ENCODE measurements around the gene RECK.
"Not testable (repeated sequence)": the region's sequence is repeated elsewhere in the genome, so short reads cannot be mapped to it uniquely, and the experiment has no call there.

Gene RECK, protein sequence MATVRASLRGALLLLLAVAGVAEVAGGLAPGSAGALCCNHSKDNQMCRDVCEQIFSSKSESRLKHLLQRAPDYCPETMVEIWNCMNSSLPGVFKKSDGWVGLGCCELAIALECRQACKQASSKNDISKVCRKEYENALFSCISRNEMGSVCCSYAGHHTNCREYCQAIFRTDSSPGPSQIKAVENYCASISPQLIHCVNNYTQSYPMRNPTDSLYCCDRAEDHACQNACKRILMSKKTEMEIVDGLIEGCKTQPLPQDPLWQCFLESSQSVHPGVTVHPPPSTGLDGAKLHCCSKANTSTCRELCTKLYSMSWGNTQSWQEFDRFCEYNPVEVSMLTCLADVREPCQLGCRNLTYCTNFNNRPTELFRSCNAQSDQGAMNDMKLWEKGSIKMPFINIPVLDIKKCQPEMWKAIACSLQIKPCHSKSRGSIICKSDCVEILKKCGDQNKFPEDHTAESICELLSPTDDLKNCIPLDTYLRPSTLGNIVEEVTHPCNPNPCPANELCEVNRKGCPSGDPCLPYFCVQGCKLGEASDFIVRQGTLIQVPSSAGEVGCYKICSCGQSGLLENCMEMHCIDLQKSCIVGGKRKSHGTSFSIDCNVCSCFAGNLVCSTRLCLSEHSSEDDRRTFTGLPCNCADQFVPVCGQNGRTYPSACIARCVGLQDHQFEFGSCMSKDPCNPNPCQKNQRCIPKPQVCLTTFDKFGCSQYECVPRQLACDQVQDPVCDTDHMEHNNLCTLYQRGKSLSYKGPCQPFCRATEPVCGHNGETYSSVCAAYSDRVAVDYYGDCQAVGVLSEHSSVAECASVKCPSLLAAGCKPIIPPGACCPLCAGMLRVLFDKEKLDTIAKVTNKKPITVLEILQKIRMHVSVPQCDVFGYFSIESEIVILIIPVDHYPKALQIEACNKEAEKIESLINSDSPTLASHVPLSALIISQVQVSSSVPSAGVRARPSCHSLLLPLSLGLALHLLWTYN

GRCh38 chr9:36036780-36037548, at the start of gene RECK:
Gene RECK (plus strand): TSS chr9:36036913. CDS start chr9:36036999, 86 bp downstream.
- peak; percentile 28 for DNase-seq

DNA sequence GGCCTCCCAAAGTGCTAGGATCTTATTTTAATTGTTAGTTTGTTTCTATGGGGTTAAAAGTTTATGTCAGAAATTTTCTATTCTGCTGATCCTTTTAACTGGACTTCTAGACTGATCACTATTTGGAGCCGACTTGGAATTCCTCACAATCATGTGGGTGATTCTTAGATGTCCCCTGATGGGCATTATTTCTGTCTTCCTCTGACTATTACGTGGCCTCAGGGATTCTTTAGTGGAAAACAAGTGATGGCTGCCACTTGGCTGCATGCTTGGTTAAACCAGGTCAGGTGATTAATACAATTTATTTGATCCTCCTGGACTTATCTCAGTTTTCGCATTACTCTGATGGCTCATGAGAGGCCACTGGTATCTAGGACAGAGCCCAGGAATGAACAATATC, 46.6 kb upstream of the RECK start:
- DNase-seq, result no peak

GRCh38 chr9:35993136-35993535, 43.6 kb upstream of the RECK start:
- not testable (repeated sequence) for DNase-seq

- no peak for DNase-seq
Measured at GRCh38 chr9:35993976-35994720, 42.6 kb upstream of the RECK start.

DNA sequence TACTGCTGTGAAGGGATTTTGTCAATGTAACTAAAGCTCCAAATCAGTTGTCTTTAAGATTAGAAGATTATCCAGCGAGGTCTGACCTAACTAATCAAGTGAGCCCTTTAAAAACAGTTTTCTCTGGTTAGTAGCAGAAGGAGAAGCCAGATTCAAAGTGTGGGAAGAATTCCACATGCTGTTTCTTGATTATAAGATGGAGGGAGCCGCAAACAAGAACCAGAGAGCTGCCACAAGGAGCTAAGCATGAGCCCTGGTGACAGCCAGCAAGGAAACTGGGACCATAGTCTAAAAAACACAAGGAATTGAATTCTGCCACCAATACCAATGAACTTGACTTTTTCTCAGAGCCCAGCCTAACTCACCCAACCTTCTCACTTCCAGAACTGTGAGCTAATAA, 41.8 kb upstream of the RECK start:
- no peak for DNase-seq

GRCh38 chr9:35996358-35996970, 40.2 kb upstream of the RECK start:
- DNase-seq, result no peak

- not testable (repeated sequence) for DNase-seq
Measured at GRCh38 chr9:35997016-35997415, 39.7 kb upstream of the RECK start.

DNA sequence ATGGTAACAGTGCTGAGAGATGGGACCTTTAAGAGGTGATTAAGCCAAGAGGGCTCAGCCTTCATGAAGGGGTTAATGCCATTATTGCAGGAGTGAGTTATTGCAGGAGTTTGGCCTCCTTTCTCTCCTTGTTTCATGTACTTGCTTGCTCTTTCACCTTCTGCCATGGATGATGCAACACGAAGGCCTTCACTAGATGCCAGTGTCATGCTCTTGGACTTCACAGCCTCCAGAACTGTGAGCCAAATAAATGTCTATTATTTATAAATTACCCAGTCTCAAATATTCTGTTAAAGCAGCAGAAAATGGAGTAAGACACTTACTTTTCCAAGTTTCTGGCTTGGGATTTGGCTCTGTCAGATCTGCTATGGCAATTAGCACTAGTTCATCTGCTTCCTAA, 38.4 kb upstream of the RECK start:
- no peak for DNase-seq

GRCh38 chr9:36005891-36006290, 30.8 kb upstream of the RECK start:
- DNase-seq, result no peak

DNA sequence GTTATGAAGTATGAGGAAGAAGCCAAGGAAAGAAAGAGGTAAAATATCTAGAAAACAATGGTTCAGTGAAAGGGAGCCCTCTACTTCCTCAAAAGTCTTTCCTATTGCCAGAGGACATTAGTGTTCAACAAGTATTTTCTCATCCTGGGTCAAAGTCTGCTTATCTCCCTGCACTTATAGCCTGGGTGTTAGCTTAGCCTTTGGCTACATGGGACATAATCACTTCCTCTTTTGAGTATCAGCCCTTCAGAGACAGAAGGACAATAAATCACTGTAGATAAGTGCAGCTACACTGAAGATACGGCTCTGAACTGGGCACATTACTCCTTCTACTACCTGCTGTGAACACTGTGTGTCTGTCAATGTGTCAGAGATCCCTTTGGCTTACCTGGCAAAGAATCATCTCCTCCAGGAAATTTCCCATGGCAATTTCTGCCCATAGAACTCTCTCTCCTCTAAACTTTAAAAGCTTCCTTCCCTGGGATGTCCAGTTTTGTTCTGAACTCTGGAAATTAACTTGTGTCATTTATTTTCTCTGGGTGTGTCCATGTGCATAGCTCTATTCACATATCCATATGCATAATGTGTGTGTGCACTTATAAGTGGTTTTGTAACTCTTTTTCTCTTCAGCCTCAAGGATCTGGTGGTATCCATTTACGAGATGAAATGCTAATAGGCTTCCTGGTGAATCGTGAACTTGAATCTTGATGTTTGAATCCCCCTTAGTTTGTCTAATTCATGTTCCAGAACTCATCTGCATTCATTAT, 30.0 kb upstream of the RECK start:
- DNase-seq, result no peak

DNA sequence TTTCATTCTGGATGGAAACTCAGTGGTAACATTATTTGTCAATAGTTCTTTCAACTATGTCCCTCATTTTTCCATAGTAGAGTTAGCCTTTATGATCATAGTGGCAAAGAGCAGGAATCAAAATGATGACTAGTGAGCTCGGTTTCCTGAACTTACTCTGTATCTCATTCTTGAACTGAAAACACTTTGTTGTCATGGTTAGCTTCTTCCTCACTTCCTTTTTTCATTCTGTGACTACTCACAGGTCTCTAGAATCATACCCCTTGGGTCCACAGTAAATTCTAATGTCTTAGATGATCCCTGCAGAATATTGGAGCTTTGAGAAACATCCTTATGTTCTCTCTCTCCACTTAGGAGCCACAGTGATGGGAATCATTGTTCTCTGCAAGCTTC, 29.4 kb upstream of the RECK start:
- DNase-seq, result no peak

DNA sequence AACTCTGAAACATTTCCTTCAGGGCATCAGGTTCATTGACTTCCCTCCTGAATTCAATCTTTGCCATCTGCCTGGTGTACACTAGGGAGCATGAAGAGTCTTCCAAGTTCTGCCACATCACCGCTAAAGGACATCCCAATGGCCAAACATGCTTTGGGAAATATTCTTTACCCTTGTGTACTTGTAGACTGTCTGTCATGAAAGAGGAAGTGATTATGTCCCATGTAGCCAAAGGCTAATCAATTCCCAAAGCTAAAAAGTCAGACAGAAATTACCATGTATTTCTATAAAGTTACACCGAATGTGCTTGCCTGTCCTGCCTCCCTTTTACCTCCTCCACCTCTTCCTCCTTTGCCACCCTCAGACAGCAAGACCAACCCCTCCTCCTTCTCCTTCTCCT, 28.9 kb upstream of the RECK start:
- no peak for DNase-seq

- peak; percentile 42 for DNase-seq
Measured at GRCh38 chr9:36008774-36009300, 27.9 kb upstream of the RECK start.

DNA sequence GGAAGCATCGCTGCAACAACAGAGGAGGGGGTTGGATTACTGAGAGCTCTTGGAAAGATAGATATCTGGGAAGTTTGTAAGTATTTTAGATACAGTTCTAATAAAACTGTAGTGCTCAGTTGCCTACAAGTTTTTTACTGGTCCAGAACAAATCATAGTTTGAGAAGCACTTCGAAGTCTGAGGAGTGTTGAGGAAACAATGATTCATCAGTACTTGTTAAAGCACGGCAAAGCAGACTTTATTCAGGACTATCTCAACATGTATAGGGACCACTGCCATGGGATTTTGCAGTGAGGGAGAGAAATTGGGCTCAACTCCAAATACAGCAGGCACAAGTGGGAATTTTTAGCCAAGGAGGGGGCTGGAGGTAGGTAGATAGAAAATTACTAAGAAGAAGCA, 25.3 kb upstream of the RECK start:
- DNase-seq, result no peak

DNA sequence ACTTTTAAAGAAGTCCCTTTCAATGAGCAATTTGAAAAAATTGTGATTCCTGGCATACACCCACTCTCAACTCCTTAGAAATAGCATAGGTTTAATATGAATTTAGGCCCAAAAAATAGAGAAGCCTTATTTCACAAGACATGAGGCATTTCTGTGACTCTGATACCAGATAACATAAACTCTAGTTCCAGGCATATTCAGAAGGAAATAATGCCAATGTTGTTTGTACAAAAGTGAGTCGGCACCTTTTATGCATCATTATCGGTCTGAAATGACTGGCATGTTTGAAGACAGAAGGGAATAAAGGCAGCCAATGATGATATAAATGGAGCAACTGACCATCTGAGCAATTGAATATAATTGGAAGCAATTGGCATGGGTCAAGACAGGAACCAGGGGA, 19.4 kb upstream of the RECK start:
- DNase-seq, result no peak

- DNase-seq, result no peak
Measured at GRCh38 chr9:36018129-36018528, 18.6 kb upstream of the RECK start.

DNA sequence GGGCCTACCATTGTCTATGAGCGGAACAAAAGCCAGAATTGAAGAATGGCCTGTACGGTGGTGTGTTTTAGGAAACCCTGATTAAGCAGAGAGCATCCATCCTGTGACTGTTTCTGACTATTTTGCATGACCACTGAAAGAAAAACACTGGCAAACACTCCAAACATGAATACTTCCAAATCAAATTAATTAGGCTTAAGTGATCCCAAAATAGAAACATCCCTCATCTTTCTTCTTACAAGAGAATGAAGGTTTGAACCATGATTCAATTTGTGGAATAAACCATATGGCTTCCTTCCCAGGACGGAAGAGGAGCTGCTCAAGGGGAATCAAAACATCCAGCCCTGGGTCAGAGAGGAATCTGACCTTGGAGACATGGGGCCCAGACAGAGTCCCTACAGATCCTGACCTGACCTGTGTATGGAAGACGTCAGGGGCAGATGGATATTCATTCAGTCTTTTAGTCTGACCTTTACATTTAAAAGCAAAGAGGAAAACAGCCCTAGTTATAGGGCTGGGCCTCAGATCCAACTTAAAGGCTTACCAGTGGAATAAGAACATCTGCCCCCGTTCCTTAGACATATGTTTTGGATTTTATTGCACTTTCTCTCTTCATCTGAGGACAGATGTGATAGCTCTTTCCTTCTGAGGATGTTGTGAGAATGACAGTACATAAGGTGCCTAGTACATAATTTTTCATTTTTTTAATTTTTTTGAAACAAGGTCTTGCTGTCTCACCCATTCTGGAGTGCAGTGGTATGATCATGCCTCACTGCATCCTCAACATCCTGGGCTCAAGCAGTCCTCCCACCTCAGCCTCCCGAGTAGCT, 17.6 kb upstream of the RECK start:
- DNase-seq, result no peak

DNA sequence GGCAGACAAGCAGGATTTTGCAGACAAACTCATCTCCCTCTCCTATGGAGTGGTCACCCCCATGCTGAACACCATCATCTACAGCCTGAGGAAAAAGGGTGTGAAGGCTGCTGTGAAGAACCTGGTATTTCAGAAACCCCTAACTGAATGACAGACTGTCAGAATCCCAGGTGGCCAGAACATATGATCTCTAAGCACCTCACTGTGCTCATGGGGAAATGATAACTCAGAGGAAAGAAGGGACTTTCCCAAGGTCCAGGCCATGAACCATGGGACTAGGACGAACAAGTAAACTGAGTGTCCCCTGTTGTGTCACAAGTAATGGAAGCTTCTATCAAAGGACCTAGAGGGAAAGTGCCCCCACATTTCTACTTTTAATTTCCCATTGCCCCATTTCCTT, 14.7 kb upstream of the RECK start:
- no peak for DNase-seq

DNA sequence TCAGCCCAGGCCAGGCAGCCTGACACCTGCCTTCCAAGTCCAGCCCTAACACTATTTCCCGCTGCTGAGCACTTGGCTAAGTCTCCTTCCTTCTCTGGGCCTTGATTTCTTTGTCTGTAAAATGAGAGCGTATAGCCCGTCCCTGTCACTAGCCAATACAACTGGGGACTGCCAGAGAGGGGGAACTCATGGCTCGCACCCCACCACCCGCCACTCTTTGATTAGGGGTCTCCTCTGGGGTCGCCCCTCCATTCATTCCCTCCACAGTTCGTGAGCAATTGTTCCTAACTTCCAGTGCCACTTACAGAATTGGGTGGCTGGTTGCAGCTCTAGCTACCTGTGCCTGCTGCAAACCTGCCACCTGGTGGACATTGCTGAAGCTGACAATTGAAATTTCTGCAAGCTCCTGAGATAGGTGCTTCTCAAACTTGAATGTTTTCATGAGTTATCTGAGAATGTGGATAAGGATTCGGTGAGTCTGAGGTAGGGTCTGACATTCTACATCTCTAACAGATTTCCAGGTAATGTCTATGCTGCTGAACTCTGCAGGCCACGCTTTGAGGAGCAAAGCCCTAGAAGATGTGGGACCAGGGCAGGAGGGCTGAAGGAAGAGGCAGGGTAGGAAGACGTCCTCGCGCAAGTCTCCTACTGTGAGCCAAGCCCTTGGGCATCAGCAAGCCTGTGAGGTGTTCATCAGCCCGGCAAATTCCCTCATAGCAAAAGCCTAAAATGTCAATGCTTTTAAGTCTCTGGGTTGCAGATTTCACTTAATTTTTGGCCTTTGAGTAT, 13.3 kb upstream of the RECK start:
- peak; percentile 63 for DNase-seq
